SH-SY5Y (cell line): Measurements from ENCODE around the gene DGKG.

Experiments used
- GATA2 ChIP-seq: IDR thresholded peaks from 2 replicates; pipeline ENCODE4 v1.6.1; 2011; ENCODE audit warnings: mild to moderate bottlenecking, low read depth, low read length
- GATA3 ChIP-seq: IDR thresholded peaks from 2 replicates; pipeline ENCODE4 v1.6.1; 2011; ENCODE audit warnings: low read depth, mild to moderate bottlenecking, low read length, moderate library complexity

The DGKG gene

GRCh38 chr3:186352369-186352768 lies 9.7 kb downstream of the DGKG start:
- TF ChIP-seq GATA3 (no peak), GATA2 (no peak)

- TF ChIP-seq GATA2 (no peak), GATA3 (no peak)
Measured at GRCh38 chr3:186342197-186342596, 19.8 kb downstream of the DGKG start.

DNA sequence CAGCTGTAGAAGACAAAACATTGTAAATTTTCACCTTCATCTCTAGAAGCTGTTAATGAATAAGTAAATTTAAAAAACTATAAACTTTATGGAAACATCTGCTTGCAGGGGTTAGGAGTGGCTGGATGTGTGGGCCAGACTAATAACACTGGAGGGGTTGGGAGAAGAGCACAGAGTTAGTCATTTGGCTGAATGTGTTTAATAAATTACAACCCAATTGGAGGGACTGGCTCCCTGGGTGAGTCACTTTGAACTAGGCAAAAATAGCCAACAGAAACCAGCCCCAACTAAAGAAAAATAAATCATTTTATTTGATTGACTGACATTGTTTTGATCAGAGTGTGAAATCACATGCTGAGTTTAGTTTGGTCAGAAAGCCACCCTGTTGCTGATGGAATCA lies 21.8 kb downstream of the DGKG start:
- TF ChIP-seq GATA3 (no peak), GATA2 (no peak)

- TF ChIP-seq GATA3 (no peak), GATA2 (no peak)
Measured at GRCh38 chr3:186339180-186339918, 22.7 kb downstream of the DGKG start.

- TF ChIP-seq GATA3 (no peak), GATA2 (no peak)
Measured at GRCh38 chr3:186333256-186333655, 28.8 kb downstream of the DGKG start.

DNA sequence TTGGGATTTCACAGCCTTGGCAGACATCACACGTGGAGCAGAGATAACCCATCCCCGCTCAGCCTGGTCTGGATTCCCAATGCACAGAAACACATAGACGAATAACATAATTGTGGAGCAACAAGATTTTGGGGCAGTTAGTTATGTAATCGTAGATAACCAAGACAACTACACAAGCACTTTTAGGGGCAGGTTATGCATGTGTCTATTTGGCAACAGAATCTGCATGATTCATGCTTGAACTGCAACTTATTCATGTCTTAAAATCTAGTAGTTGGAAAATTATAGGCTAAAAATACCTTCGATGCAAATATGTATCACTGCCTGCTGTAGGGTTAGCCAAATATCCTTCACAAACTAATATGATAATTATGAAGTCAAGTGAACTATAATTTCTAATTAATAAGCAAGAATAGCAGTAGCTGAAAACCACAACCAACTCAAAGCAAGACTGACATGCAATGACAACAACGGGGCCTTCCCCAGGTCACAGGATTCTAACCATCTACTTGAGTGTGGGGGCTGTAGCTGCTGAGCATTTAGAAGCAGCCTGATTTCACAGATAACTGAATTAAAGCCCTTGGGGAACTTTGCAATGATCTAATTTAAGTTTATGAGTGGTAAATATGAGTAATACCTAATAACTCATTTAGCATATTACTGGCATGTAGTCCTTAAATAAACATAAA lies 31.1 kb downstream of the DGKG start:
- TF ChIP-seq GATA2 (no peak), GATA3 (no peak)

DNA sequence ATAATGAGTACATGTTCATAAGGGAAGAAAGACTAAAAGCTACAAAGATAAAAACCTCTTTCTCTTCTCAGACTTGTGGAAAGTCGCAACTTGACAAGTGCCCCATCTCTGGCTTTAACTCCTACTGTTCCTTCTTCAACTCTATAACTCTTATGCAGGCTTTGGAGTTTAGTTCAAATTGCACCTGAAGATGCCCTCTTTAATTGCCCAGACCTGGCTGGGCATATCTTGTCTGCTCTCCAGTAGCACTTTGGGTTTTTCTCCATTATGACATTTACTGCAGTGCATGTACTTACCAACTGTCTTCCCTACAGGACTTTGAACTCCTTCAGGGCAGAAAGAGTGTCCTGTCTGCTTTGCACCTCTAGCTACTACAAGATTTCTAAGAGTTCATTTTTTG lies 32.4 kb downstream of the DGKG start:
- no peak for TF ChIP-seq GATA3
- no peak for TF ChIP-seq GATA2

DNA sequence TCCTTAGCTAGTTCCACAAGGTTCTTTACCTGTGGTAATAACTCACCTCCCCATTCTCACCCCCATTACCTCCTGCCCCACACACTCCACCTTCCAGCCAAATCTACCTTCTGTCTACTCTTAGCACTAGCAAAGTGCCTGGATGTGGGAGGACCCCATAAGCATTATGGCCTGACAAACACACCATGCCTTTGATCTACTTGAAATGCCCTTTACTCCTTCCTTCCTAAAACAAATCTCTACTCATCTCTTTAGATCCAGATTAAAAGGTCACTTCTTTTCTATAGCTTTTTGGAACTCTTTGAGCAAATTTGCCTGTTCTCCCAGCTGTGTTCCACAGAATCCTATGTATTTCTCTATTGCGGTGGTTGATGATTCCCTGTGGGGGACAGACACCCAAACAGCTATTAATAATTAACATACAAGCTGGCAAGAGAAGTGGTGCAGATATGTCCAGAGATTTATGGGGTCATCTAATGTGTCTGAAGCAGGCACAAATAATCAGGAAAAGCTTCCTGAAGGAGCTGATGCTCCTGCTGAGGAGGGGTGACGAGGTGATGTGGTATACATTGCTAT lies 34.0 kb downstream of the DGKG start:
- TF ChIP-seq GATA2: no peak
- TF ChIP-seq GATA3: no peak

- no peak for TF ChIP-seq GATA2
Measured at GRCh38 chr3:186322761-186323160, 39.3 kb downstream of the DGKG start.

DNA sequence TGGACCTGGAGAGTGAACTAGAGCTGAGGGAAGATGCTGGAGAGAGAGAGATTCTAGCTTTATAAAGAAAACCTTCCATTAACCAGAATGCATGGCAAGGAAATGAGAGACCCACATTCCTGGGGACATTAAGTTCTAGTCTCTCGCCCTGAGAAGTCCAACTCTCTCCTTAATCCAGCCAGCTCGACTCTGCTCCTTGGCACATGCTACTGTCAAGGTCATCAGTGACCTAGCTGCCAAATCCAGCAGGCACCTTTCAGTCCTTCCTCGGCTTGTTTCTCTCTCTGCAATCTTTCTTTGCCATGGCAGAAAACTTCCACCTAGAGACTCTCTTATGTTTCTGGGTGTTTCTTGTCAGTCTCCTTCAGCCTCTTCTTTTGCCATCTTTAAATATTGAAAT lies 40.3 kb downstream of the DGKG start:
- no peak for TF ChIP-seq GATA3
- TF ChIP-seq GATA2: no peak

DNA sequence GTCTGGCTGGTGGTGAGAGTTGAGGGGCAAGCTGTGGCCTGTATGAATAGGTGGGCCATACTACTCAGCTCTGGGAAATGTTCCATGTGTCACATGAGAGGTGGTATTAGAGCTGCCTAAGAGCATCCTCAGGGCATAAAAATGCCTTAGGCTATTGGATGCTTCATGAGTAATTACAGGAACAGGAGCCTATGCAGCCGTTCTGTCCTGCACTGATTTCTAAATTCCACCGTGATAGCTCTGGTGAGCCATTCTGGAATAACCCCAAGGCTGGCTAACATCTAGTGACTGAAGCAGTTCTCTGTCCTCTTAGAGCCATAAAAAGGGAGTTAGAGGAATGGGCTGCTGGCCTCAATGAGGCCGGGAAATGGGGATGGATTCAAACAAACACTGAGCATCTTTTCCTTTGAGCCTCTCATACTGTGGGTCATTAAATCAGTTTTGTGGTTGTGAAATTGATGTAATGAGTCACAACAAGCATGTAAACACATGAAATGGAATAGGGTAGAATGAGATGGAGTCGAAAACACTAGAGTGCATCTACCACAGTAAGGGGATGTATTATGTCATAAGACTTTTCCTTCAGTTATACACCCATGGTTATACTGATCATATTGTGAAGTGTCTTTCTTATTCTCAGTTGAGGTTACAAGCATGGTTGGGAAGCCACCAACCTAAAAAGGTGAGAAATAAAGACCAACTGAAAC lies 41.0 kb downstream of the DGKG start:
- TF ChIP-seq GATA2 (no peak), GATA3 (no peak)

- TF ChIP-seq GATA2: no peak
- TF ChIP-seq GATA3: no peak
Measured at GRCh38 chr3:186319945-186320344, 42.1 kb downstream of the DGKG start.

- no peak for TF ChIP-seq GATA2
- TF ChIP-seq GATA3: no peak
Measured at GRCh38 chr3:186318135-186318534, 43.9 kb downstream of the DGKG start.

DNA sequence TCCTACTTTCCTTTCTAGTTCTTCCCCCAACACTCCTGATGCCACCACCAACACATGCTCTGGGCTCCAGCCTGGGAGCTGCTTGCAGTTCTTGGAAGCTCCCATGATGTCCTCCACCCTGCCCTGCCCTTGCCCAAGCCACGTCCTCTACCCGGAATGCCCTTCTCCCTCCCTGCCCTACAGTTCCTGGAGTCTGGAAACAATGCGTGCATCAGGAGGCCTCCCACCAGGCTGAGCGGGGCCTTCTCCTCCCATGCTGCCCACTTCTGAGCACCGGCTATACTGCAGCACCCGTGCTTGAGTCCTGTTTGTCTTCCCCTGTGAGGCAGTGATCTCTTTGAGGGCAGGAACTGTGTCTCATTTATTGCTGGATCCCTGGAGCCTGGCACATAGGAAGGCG lies 44.6 kb downstream of the DGKG start:
- TF ChIP-seq GATA3 (no peak), GATA2 (no peak)
